GM21447 (cell line): ENCODE measurements around the gene CTNS.

Experiments used
- ATAC-seq: cut with Tn5 transposase; IDR thresholded peaks from one replicate; pipeline ENCODE4 v1.9.1; 2021; ENCODE audit not compliant: unreplicated experiment

CTNS gene

DNA sequence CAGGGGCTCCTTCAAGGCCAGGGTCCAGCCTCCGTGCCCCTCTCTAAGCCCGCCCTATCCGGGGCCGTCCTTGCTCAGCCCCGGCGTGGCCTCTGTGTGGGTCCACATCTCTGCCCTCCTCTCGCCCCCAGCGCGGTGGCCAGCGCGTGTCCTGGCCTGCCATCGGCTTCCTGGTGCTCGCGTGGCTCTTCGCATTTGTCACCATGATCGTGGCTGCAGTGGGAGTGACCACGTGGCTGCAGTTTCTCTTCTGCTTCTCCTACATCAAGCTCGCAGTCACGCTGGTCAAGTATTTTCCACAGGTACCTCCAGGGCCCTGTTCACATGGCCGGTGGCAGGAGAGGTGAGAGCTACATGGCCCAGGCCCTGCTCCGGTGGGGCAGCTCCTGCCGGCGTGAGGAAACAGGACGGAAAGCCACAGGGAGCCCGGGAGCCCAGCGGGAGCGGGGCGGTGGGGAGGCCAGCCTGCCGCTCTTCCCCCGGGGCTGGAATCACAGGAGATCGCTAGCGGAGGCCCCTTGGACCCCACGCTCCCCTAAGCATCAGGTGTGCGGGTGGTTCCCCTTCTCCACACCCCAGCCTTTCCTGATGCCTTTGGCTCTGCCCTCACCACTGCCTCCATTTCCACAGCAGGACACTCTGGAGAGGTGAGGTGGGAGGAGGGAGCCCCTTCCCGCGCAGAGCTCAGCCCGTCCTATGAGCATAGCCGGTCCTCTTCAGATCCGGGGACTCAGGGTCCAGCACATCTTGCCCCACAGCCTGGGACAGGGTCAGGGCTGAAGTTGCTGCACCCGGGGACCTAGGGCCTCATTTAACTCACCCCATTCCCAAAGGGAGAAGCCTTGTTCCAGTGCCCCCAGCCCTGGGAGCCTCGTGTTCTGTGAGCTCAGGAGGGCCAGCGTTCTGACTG, 21.6 kb downstream of the CTNS start:
- ATAC-seq = no peak

DNA sequence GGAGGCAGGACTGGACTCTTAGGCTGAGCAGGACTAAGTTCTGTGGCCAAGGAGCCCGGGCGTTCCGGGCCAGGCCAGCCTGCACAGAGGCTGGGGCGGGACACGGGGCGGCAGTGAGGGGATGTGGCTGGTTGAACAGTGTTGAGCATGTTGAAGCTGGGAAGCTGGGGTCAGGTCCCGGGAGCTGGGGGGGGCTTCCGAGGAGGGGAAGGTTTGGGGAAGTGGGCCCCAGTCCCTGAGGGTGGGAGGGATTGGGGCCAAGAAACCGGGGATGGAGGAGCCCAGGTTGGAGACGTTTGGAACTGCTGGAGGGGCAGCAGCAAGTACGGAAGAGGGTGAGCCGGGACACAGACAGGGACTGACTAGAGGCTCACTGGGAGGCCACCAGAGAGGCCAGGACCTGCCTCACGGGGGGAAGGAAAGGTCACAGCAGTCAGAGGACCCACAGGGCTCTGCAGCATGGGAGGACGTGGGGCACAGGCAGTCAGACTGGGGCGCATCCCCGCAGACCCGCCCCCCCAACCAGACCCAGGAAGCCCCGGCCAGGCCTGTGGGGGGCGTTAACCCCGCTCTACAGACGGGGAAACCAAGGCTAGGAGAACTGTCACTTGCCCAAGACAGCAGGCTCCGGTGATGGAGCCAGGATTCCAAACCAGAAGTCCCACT, 22.4 kb downstream of the CTNS start:
- ATAC-seq = no peak

DNA sequence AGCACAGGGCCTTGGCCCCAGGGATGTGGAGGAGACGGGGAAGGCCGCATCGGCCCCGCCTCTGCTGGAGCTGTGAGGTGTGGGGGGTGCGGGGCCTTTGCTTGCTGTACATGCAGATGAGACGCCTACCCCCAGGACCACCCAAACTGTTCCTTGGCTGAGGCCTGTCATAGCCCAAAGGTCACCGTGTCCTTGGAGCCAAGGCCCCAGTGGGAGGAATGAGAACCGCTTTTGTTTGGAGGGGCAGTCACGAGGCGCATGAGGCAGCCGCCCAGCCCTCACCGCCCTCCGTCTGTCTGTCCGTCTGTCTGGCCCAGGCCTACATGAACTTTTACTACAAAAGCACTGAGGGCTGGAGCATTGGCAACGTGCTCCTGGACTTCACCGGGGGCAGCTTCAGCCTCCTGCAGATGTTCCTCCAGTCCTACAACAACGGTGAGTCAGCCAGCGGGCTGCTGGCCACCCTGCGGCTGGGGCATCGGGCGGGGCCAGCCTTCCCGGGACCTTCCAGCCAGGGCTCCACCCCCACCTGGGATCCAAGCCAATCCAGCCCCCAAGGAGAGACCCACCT, 23.1 kb downstream of the CTNS start:
- no peak for ATAC-seq

DNA sequence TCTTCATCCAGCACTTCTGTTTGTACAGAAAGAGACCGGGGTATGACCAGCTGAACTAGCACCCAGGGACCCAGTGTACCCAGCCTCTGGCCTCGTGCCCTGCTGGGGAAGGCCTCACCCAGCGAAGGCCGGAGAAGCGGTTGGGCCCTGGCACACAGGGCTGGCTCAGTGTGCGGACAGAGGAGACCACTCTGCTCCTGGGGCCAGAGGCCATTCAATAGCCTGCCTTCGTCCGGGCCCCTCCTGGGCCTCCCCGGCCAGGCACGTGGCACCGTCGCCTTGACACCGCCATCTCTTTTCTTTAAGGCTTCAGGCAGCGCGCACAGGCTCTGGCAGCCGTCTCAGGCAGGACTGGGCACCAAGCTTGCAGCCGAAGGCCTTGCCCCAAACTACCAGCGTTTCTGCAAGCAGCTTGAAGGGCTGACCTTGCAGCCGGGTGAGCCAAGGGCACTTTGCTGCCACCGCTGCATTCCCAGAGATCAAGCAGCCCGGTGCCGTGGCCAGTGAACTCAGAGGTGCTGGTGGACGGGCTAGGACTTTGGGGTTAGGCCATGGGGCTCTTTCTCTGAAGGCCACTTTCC, 23.8 kb downstream of the CTNS start:
- ATAC-seq = no peak

DNA sequence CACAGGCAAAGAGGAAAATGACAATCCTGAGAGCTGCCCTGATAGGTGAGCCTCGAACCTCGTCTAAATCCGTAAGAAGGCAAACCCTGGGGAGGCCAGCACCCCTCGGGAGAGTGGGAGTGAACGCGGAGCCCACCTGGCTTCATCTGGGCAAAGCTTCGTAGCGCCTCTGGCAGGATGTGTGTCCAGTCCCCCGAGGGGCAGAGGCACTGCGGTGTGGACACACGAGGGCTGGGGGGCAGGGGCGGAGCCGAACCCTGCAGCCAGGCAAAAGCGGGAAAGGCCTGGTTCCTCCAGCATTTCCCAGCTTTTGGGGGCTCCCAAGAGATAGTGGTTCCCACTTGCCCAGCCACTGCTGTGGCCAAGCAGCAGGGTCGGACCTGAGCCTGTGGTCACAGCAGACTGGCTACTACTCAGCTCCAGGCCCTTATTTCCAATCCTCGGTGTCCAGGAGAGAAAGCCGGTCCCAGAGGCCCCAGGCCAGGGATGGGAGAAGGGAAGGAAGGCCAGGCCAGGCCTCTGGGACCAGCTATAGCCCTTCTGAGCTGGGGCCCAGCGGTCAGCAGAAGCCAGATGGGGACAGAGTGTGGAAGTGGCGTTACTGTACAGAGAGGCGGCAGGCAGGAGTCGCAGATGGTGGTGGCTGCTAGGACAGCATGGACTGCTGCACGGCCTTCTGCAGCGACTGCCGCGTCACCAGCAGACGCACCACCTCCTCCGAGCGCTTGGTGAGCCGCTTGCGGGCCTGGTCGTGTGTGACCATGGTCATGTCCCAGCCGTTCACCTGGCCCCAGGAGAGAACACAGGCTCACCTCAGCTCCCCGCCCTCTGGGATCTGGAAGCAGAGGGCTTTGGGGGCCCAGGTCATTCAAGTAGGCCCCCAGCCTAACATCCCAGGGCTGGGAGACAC, 26.8 kb downstream of the CTNS start:
- no peak for ATAC-seq

DNA sequence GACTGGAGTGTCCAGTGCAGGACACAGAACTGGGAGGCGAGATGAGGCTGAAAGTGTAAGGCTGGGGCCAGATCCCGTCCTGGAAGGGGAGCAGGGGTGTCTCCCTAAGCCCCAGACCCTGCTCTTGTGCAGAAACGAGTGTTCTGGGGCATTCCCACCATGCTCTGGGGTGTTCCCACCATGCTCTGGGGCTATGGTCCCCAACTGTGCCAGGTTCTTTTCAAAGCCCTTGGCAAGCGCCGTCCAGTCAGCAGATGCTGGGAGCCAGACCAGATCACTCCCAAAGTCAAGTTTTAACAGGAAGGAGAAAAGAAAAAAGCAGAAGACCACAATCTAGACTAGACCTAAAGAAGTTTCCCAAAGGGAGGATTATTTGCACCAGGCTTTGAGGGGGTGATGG, 29.3 kb downstream of the CTNS start:
- no peak for ATAC-seq

DNA sequence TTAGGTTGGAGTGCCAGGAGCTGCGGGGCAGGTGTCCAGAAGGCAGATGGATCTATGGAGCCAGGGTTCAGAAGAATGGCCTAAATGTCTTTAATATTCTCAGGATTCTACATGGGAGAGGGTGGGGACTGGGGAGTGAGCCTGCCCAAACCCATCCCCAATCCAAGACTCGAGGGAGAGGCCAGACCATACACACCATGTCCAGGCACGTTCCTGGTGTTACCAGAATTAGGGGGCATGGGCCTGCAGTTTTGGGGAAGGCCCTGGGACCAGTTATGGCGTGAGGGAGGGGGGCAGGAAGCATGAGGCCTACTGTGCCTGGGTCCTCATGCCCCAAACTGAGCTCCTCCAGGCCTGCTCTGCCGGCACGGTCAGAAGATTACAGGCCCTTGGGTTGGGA, 30.0 kb downstream of the CTNS start:
- ATAC-seq = no peak

DNA sequence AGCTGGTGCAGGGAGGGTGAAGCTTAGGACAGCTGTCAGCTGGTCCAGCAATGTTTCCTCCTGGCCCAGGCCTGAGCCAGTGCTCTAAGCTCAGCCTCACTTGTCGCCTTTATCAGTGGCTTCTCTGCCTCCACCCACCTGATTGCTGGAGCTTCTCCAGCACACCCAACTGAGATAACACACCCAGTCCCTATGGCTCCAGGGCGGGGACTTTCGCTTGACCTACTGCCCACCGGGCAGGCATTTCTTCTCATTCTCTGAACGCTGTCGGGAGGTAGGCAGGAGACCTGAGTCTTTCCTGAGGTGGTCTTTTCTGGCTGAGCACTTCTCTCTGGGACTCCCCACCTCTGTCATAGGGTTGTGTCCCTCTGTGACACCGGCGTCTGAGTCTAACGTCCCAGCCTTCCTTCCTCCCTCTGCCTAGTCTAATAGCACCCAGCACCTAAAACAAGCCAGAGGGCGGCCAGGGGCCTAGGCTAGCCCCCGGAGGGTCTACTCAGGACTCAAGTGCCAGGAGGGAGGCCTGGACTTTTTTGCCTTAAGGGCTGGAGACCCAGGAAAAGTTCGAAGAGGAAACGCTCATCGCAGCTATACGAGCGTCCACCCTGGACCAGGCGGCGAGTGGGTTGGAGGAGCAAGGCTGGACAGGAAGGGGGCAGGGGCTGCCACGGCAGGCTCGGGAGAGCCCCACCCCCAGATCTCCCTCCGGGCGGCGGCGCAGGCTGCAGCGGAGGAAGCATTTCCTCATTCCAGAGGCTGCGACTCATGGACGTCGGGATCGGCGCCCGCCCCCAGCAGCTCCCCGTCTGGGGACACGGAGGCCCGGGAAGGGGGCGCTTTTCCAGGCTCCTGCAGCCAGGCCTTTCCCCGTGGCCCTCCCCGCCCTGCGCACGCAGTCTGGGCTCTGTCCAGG, 31.1 kb downstream of the CTNS start:
- peak; percentile 8 for ATAC-seq

DNA sequence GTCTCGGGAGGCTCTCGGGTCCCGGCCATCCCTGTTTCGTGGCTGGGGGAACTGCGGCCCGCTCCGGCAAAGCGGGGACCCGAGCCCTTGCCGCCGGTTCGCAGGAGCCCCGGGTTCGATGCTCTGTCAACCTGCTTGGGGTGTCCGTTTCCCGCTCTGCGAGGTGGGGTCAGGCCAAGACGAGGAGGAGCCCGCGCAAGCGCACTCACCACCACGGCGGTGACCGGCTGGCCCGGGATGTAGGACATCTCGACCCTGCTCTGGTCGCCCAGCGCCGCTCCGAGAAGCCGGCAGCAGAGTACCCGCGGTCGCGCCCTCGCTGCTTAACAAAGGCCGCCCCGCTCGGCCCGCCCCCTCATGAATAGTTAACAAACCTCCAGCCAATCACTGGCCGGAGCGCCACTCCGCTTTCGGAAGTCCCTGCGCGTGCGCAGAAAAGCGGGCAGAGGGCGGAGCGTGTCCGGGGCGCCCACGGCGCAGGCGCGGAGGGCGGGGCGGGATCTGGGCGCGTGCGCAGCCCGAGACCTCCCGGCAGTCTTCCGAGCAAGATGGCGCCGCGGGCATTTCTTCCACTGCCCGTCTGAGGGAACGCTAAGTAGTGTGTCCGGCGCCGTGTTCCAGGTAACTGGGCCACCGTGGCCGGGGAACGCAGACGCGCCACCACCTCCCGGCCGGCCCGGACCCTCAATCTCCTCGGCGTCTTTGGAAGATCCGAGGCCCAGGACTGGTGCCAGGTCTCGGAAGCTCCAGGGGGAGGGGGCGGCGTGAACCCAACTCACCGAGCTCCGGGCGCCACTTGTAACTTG, 31.9 kb downstream of the CTNS start, which contains the start of the genes EMC6 and TAX1BP3:
EMC6 (plus strand) TSS at position 534 of the 806 bp plus-strand sequence. CDS start 335 bp downstream, outside the sequence.
TAX1BP3 (minus strand) TSS at position 300 of the 806 bp plus-strand sequence; CDS start at position 248, 52 bp downstream.
- ATAC-seq = peak; percentile 83

DNA sequence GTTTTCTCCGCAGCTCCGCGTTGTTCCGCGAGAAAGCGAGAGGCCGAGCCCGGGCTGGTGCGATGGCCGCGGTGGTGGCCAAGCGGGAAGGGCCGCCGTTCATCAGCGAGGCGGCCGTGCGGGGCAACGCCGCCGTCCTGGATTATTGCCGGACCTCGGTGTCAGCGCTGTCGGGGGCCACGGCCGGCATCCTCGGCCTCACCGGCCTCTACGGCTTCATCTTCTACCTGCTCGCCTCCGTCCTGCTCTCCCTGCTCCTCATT, 32.5 kb downstream of the CTNS start:
- ATAC-seq = peak; percentile 3

DNA sequence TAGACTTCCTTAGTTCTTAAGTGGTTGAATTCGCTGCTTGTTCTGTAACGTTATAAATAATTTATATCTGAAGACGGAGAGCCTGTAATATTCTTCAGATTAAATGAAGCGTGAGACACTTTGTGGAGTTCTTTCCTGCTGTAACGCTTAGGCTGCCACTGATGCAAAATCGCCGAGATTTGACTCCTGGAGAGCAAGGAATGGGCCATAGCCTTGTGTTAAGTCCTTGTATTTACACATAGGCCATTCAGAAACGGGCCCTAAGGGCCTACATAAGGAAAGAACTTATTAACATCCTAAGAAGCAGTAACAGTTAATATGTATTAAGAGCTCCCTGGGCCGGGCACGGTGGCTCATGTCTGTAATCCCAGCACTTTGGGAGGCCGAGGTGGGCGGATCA, 33.0 kb downstream of the CTNS start:
- ATAC-seq = no peak

DNA sequence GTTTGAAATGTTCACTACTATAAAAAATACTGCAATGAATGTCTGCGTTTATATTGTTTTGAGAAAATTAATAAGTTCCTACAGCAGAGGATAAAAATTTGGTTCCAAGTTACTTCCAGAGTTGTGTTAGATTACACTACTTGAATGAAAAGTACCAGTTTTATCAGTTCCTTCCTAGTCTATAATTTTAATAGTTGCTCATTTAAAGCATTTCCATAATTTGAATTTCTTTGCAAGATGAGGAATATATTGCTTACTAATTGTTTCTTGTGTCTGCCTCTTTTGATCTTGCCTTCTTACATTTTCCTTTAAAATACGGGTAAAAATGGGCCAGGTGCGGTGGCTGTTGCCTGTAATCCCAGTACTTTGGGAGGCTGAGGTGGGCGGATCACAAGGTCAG, 36.0 kb downstream of the CTNS start:
- no peak for ATAC-seq

DNA sequence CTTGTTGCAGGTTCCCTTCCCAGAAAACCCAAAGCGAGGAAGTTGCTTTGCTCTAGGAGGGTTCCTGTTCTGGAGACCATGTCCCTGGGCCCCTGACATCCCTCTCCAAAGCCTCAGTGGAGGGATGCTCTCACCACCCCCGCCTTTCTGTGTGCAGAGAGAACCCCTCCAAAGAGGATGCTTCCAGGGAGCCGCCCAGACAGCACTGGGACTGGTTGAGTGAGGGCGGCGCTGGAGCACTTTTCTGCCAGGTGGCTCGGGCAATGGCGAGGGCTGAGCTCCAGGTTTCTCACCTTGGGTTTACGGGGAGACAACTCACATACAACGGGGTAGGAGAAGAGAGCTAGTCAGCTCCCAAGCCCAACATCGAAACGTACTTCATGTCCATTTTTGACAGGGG, 39.3 kb downstream of the CTNS start:
- no peak for ATAC-seq

DNA sequence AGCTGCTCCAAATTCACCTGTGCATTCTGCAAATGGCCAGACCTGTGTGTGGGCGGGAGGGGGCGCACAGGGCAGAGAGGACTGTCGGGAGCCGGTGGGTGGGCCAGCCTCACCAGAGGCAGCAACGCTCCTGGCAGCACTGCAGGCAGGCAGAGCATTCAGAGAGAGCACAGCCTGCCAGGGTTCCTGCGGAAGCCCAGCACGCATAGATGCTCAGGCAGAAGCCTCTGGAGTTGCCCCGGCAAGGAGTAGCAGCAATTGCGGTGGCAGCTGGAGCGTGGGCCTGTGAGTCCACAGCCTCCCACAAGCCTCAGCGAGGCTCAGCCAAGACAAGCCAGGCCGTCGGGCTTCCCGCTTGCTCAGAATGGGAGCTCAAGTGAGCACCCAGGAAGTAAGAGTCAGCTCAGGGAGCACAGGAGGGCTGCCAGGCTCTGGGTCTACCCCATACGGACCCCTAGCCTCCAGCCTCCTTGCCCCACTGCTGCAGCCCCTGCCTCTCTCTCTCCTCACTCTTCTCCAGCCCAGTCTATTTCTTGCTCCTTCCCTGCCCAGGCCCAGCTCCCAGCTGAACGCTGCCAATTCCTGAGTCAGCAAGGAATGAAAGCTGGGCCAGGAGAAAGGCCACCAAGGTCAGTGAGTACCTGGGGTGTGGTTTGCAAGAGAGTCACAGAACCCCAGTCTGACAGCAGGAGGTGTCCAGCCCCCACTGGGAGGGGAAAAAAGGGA, 41.7 kb downstream of the CTNS start:
- no peak for ATAC-seq

DNA sequence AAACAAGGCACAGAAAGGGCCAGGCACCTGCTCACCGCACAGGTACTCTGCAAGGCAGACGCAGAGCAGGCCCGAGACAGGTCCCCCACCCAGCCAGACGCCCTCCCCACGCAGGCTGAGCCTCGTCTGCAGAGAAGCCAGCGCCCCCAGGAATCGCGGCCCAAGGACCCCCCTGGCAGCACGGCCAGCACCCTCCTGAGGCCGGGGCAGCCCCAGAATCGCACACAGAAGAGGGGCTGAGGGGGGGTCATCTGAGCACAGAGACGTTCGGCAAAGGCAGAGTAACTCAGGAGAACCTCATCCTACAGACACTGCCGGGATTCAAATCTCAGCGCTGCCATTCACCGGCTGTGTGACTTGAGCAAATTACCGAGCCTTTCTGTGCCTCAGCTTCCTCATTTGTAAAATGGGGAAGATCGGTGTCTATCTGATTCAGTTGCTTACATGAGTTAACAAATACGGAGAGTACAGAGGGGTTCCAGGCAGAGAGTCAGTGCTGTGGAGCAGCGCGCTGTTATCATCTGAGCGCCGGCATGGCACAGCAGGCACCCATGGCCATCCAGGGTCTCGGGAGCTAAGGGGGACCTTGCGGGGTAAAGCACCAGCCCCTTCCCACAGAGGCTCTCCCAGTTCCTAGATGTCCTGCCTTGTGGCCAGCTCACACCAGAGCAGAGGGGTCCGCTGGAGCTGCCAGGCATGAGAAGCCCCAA, 42.4 kb downstream of the CTNS start:
- ATAC-seq = no peak

DNA sequence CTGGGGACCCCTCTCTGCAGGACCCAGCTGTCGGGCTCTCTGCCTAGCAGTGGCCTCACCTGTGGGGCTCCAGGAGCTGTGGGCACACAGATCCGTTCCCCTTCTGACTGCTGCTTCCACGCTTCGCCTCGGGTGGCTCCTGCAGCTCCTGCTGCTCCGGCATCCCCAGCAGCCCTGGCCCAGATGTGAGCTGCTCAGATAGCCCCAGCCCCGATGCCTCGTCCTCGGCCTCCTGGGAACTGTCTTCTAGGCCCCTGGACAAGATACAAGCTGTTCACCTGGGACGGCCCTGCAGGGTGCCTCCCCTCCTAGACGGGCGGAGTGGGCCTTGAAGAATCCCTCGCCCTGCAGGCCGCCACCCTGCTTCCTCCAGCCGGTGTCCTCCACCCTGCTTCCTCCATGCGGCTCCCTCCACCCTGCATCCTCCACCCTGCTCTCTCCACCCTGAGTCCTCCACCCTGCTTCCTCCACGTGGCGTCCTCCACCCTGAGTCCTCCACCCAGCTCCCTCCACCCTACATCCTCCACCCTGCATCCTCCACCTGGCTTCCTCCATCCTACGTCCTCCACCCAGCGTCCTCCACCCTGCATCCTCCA, 43.1 kb downstream of the CTNS start:
- no peak for ATAC-seq

DNA sequence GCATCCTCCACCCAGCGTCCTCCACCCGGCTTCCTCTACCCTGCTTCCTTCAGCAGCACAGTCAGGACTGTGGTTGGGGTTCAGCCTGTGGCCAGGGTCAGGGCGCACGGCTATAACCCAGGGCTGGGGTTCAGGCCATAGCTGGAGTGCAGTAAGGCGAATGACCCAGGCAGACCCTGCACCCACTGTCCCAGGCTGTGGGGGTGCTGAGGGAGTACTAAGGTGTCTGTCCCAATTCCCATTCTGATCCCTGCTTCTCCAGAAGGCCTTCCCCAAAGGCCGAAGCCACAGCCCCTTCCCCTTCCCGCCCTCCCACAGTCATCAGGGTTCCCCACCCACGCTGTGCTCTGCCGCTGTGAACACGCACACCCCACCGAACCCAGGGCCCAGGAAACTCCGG, 44.5 kb downstream of the CTNS start:
- ATAC-seq = no peak
